Retina (tissue), 1 donor: ENCODE results near the gene ABTB2.
A peak's percentile ranks its signal among the peaks of the same experiment; 100 is the strongest.

Source experiments
- DNase-seq: peaks from one replicate; pipeline ENCODE4 v3.0.0-alpha.2; 2016

Gene ABTB2

GRCh38 chr11:34278693-34279297 lies 79.0 kb downstream of the ABTB2 start:
- DNase-seq: no peak

DNA sequence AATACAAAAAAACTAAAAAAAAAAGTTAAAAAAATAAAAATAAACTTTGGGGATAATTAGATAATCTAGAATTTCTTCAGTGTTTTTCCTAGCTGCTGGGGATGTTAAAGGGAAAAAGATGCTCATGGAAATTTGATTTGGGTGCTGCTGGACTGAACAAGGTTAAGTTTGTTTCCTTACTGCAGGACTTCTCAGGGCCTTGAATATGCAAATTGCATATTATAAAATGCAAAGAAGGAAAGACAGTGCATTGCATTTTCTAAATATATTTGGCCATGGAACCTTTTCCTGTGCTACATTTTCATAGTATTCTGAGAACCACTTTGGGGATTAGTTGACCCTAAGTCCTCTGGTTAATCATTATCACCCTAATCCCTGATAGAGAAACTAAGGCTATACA lies 79.6 kb downstream of the ABTB2 start:
- DNase-seq: no peak

GRCh38 chr11:34277171-34277570 lies 80.6 kb downstream of the ABTB2 start:
- no peak for DNase-seq

GRCh38 chr11:34276352-34276864 lies 81.4 kb downstream of the ABTB2 start:
- no peak for DNase-seq

- DNase-seq: no peak
Measured at GRCh38 chr11:34275486-34275885, 82.3 kb downstream of the ABTB2 start.

DNA sequence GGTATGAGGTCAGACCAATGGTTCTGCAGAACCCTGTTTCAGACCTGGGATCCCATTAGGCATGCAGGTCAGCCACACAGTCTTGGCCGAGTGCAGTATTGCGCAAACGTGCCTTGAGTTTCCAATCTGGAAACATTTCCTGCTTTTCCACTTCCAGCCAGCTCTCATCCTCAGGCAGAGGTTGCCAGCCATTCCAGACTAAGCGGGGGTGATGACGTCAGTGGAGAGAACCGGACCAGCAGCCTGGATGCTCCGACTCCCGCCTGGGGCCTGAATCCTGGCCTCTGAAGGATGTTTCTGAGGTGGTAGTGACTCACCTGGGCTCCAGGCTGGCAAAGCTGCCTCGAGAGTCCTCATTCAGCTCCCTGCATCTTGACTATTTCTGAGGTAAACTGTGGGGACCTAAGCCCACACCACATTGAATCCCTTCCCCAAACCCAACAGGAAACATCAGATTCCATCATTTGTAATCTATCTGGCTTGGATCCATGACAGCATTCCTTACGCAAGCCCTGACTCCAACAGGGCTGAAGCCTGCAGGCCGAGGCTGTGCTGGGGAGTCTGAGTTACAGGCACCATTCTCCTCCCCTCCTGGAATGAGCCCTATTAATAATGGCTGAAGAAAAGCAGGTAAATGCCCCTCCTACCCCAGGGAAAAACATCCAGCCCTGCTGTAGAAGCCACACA lies 83.0 kb downstream of the ABTB2 start:
- no peak for DNase-seq

DNA sequence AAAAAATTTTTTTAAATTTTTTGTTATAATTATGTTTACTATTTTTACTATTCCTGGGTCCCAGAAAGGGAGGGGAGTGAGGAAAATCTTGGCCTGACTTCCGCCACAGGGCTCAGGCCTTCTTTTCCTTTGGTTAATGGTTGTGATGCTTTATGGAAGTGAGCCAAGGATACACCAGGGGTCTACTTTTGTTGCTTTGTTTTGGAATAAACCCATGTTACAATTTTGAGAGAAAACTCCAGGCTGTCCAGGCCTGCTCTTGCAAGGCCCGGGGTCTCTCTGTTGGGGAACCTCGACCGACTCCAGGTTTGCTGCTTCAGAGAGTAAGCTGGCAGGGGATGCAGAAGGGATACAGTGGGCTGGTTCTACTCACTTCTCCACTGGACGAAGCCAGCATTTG lies 84.7 kb downstream of the ABTB2 start:
- DNase-seq: no peak

GRCh38 chr11:34271727-34272126 lies 86.1 kb downstream of the ABTB2 start:
- DNase-seq: no peak

GRCh38 chr11:34270711-34271110 lies 87.1 kb downstream of the ABTB2 start:
- DNase-seq: no peak

DNA sequence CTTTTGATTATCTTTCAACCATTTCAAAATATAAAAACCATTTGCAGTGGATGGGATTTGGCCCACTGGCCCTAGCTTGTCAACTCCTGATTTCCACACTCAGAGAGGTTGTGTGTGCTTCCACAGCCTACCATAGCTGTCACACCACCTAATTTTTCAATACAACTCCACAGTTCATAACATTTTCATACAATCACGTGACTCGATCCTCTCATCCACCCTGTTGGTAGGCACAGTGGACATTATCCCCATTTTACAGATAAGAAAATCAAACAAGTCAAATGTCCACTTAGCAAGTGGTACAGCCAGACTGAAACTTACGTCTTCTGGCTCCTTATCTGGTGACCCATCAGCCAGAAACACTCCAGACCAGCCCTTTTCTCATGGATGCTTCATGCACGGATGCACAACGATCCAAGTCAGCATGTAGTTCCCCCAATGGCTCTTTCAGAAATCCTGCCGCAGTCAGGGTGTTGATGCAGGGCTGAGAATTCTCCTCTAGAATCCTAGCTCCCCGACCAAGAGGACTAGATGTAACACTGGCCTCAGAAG lies 88.0 kb downstream of the ABTB2 start:
- no peak for DNase-seq

GRCh38 chr11:34268906-34269430 lies 88.8 kb downstream of the ABTB2 start:
- no peak for DNase-seq

GRCh38 chr11:34267417-34267816 lies 90.4 kb downstream of the ABTB2 start:
- no peak for DNase-seq

GRCh38 chr11:34267013-34267412 lies 90.8 kb downstream of the ABTB2 start:
- DNase-seq: no peak

DNA sequence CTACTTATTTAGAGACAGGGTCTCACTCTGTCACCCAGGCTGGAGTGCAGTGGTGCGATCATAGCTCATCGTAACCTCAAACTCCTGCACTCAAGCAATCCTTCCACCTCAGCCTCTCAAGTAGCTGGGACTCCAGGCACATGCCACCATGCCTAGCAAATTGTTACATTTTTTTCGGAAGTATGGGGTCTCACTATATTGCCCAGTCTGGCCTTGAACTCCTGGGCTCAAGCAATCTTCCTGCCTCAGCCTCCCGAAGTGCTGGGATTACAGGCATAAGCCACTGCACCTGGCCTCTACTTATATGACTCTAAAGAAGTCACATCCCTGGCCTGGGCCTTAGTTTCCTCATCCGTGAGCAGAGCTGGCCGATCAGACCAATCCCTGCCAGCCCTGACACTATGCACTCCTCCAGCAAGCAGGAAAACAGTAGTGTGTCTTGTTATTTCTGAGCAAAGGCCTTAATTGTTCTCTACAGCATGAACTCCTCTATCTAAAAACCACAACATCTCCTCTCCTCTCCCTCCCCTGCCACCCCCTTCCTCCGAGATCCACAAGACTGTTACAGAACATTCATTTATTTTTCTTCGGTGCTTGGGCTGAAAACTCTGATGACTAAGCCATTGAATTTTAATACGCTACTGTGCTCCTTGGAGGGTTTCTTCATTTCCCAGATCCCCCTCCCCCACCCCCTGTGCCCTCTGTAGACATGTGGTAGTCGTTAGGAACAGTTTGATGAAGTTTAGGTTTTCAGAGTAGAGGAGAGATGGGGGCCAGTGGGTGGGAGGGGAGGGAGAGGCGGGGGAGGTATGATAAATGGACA lies 91.5 kb downstream of the ABTB2 start:
- DNase-seq: no peak

DNA sequence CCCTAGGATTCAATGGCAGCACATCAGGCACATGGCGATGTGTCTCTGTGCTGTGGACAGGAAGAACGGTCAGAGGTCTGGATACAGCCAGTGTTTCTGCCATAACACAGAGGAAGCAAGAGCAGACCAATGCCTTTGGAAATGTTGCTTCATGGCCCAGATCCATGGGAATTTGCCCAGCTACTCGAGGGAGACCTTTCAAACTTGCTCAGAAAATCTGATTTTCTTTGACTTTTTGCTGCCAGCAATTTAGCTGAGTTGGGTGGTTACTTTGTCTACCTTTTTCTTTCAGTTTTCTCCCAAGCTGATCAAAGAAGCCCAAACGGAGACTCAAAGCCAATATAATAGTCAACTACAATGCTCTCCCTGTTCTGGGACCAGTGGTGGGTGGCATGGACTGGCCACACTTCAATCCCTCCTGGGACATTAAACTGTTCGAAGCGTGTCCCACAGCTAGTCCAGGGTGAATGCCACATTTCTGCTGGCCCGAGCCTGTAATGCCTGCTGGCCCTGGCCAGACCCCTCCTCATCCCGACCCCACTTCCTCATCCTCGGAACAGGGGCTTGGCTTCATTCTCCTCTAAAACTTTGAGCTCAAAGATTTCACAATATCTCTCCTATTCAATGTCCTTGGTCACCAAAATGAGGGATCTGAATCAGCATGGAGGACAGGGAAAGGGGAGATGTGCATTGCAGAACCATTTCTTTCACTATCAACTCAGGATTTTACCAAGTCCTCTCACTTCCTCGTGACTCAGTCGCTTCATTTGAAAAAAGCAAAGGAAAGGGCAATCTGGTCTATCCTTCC lies 93.3 kb downstream of the ABTB2 start:
- DNase-seq: no peak

GRCh38 chr11:34263441-34264091 lies 94.2 kb downstream of the ABTB2 start:
- no peak for DNase-seq

DNA sequence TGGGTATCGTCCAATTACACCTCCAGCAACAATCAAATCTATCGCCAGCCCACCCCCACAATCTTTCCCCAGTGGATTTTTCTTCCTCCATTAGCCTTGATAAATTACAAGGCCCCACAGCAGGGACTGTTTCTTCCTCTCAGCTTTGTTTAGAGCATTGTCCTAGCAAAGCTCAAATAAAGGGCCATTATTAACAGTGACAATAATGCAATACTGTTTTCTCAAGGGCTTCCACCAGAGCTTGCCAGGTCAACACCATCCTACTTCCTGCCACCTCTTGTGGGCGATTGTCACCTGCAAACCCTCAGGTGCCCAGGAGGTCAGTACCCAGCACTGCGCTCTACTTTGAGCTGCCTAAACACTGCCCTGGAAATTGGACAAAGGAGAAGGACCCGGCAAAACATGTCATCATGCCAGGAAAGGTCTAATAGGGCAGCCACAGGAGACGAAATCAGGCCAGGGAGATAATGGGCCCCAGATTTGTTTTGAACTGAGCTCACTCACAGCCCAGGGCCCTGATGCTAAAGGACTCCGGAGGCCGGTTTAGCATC lies 95.2 kb downstream of the ABTB2 start:
- peak; percentile 76 for DNase-seq

DNA sequence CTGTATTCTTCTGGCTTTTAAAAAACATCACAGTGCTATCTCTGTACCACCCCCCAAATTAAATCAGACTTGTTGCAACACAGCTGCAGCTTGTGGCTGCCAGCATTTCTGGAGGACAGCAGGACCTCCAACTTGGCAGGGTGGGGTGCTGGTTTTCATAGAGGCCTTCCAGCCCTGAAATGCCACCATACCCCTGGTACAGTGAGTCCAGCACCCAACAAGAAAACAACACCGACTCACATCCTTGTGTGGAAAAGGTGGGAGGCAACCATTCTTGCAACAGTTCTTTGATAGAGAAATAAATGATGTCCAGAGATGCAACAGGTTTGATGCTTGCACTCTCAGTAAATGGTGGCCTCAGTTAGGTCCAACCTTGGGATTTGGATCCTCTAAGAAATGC lies 96.0 kb downstream of the ABTB2 start:
- DNase-seq: no peak

- no peak for DNase-seq
Measured at GRCh38 chr11:34261095-34261494, 96.7 kb downstream of the ABTB2 start.

GRCh38 chr11:34260072-34260575 lies 97.7 kb downstream of the ABTB2 start:
- no peak for DNase-seq

GRCh38 chr11:34259087-34259486 lies 98.7 kb downstream of the ABTB2 start:
- no peak for DNase-seq
